Measurements from ENCODE around the gene SLC28A1. TPM values are rescaled to one million over a fixed set of nuclear protein-coding genes. Genes with fewer than 3 reads are reported as not detected.

The SLC28A1 gene
- polyA plus RNA-seq, 1 of the 3 experiments (the other 2 are of a cell fraction): not detected

DNA sequence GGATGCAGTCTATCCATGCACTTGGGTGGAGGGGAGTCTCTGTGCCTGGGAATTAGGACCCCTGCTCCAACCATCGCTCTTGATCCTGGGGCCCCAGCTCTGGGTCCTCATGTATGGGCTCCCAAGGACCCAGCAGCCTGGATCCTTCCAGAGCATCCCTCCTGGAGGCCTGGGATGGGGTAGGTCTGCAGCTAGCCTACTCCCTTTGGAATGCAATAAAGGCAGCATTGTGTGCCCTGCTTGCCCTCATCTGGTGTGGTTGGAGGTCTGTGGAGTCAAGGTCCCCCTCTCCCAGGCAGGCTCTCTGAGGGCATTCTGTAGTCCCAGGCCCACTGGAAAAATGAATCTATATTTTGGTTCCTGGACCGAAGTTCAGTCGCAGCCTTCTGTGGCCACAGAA is 15.0 kb upstream of the SLC28A1 start:
- Histone ChIP-seq H3K27ac (ENCODE audit: low read depth in 2 of 2, low read length in 1 of 2) (no peak overlapping the region), H4K20me1 (ENCODE audit: insufficient read depth) (no peaks in the 10 kb centered on the region), H3K4me1 (ENCODE audit: control insufficient read depth in 1 of 2, insufficient read depth in 2 of 2, low read depth in 1 of 2, low read length in 1 of 2) (peaks cover 0 to 19% of the 10 kb centered on the region in 2 experiments; a peak in 2 of 4 replicates), H3K9ac (no peak overlapping the region), H3K36me3 (replicated peaks in 1 of 2; ENCODE audit: control insufficient read depth in 1 of 2, insufficient read depth in 2 of 2, low read length in 1 of 2) (no peaks in the 10 kb centered on the region), H3K79me2 (ENCODE audit: insufficient read depth) (no peaks in the 10 kb centered on the region), H3K9me2 (no peaks in the 10 kb centered on the region), H3K4me3 (ENCODE audit: low read depth in 2 of 2, low read length in 1 of 2) (no peak overlapping the region), H3K27me3 (ENCODE audit: insufficient read depth) (no peaks in the 10 kb centered on the region), H2AFZ (ENCODE audit: low read depth) (no peak overlapping the region), H3K9me3 (no peaks in the 10 kb centered on the region), H3F3A (replicated peaks; ENCODE audit: insufficient read depth) (no peaks in the 10 kb centered on the region), H3K4me2 (no peak overlapping the region)
- ChIA-PET CTCF (interaction anchor here (0.8 to 1.4 kb wide), 2 partner anchors 9 to 21 kb away, joined by 3 read pairs; no protein-coding TSS in a partner anchor), POLR2A (no interaction called here)
- 100% methylated on average over 1 of the region's 3 CpGs for WGBS (ENCODE audit: low lambda C conversion rate)
- DNase-seq: no peak
- TF ChIP-seq NFIC (IDR thresholded peaks at IDR 0.05; ENCODE audit: borderline replicate concordance): no peak
- TF ChIP-seq, protein P1, sequence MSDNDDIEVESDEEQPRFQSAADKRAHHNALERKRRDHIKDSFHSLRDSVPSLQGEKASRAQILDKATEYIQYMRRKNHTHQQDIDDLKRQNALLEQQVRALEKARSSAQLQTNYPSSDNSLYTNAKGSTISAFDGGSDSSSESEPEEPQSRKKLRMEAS (IDR thresholded peaks at IDR 0.05; ENCODE audit: low read depth): no peak
- TF ChIP-seq, protein P2, sequence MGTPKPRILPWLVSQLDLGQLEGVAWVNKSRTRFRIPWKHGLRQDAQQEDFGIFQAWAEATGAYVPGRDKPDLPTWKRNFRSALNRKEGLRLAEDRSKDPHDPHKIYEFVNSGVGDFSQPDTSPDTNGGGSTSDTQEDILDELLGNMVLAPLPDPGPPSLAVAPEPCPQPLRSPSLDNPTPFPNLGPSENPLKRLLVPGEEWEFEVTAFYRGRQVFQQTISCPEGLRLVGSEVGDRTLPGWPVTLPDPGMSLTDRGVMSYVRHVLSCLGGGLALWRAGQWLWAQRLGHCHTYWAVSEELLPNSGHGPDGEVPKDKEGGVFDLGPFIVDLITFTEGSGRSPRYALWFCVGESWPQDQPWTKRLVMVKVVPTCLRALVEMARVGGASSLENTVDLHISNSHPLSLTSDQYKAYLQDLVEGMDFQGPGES (IDR thresholded peaks at IDR 0.05; ENCODE audit: low read depth, low read length): no peak

DNA sequence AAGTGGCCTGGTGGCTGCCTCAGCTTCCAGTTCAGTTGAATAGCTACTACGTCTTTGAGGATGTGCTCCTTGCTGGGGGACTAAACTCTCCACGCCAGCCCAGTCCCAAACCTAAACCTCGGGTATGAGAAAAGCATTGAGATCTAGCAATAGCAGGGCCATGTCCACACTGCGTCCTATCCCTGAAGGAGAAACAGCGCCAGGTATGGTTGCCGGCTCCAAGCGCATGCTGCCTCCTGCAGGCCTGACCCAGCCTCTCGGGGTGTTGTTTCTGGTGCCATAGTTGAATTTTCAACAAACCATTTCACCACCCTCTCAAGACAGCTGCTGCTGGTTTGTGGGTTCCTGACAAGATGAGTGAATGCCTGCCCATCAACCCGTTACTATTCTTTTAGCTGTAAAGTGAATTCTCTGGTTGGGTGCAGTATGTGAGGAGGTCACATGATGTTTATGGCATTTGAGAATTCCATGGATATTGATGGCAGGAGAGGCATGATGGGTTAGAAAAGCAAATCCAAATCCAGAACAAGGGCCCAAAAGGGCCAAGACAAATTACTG is 13.0 kb upstream of the SLC28A1 start:
- CTCF ChIA-PET: interaction anchor here (0.7 to 1.2 kb wide), 4 partner anchors 10 to 213 kb away, joined by 3 to 5 read pairs (median 3); no protein-coding TSS in a partner anchor
- H3F3A ChIP-seq (replicated peaks; ENCODE audit: insufficient read depth): no peaks in the 10 kb centered on the region
- H3K27me3 ChIP-seq (ENCODE audit: insufficient read depth): no peaks in the 10 kb centered on the region
- no peaks in the 10 kb centered on the region for H3K79me2 ChIP-seq (ENCODE audit: insufficient read depth)
- no peaks in the 10 kb centered on the region for H3K9me3 ChIP-seq
- H3K9ac ChIP-seq: no peak overlapping the region
- WGBS (ENCODE audit: low lambda C conversion rate): 90% methylated on average over 8 of the region's 9 CpGs
- no peak for DNase-seq
- peaks cover 0 to 18% of the 10 kb centered on the region in 2 experiments; a peak in 2 of 4 replicates for H3K4me1 ChIP-seq (ENCODE audit: control insufficient read depth in 1 of 2, insufficient read depth in 2 of 2, low read depth in 1 of 2, low read length in 1 of 2)
- TF ChIP-seq EP300 (IDR thresholded peaks at IDR 0.05; ENCODE audit: borderline replicate concordance in 1 of 2, low read depth in 1 of 2, low read length in 1 of 2): no peak
- TF ChIP-seq ELF1 (IDR thresholded peaks at IDR 0.05): no peak
- no peak for TF ChIP-seq YY1 (IDR thresholded peaks at IDR 0.05; ENCODE audit: low read depth)
- TF ChIP-seq, protein P3, sequence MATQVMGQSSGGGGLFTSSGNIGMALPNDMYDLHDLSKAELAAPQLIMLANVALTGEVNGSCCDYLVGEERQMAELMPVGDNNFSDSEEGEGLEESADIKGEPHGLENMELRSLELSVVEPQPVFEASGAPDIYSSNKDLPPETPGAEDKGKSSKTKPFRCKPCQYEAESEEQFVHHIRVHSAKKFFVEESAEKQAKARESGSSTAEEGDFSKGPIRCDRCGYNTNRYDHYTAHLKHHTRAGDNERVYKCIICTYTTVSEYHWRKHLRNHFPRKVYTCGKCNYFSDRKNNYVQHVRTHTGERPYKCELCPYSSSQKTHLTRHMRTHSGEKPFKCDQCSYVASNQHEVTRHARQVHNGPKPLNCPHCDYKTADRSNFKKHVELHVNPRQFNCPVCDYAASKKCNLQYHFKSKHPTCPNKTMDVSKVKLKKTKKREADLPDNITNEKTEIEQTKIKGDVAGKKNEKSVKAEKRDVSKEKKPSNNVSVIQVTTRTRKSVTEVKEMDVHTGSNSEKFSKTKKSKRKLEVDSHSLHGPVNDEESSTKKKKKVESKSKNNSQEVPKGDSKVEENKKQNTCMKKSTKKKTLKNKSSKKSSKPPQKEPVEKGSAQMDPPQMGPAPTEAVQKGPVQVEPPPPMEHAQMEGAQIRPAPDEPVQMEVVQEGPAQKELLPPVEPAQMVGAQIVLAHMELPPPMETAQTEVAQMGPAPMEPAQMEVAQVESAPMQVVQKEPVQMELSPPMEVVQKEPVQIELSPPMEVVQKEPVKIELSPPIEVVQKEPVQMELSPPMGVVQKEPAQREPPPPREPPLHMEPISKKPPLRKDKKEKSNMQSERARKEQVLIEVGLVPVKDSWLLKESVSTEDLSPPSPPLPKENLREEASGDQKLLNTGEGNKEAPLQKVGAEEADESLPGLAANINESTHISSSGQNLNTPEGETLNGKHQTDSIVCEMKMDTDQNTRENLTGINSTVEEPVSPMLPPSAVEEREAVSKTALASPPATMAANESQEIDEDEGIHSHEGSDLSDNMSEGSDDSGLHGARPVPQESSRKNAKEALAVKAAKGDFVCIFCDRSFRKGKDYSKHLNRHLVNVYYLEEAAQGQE (IDR thresholded peaks at IDR 0.05; ENCODE audit: low read depth, low read length): no peak
- TF ChIP-seq SMC3 (IDR thresholded peaks at IDR 0.05; ENCODE audit: low read depth, low read length): no peak
- TF ChIP-seq TAF1 (IDR thresholded peaks at IDR 0.05; ENCODE audit: borderline replicate concordance, low read depth, low read length): no peak
- no peak for TF ChIP-seq GATA2 (CRISPR knock-in tag; IDR thresholded peaks at IDR 0.05)
- no peak for TF ChIP-seq FOXJ3 (CRISPR knock-in tag; IDR thresholded peaks at IDR 0.05)
- H3K4me2 ChIP-seq: no peak overlapping the region
- no peak overlapping the region for H3K4me3 ChIP-seq (ENCODE audit: low read depth in 2 of 2, low read length in 1 of 2)
- no peak overlapping the region; a peak in 1 of 4 replicates for H3K27ac ChIP-seq (ENCODE audit: low read depth in 2 of 2, low read length in 1 of 2)
- POLR2A ChIA-PET: no interaction called here
- H4K20me1 ChIP-seq (ENCODE audit: insufficient read depth): no peaks in the 10 kb centered on the region
- H3K9me2 ChIP-seq: no peaks in the 10 kb centered on the region
- H2AFZ ChIP-seq (ENCODE audit: low read depth): no peak overlapping the region
- H3K36me3 ChIP-seq (replicated peaks in 1 of 2; ENCODE audit: control insufficient read depth in 1 of 2, insufficient read depth in 2 of 2, low read length in 1 of 2): no peaks in the 10 kb centered on the region

Measured in SK-N-SH (cell line).